ENCODE results near the gene OR5A2. TPM values are rescaled to one million over a fixed set of nuclear protein-coding genes. Genes with fewer than 3 reads are reported as not detected.
"Not testable (repeated sequence)": the region's sequence is repeated elsewhere in the genome, so short reads cannot be mapped to it uniquely, and the experiment has no call there.

Gene OR5A2
- total RNA-seq, 1 donor from 2014 or later, result not detected

GRCh38 chr11:59394186-59394585, 32.0 kb downstream of the OR5A2 start:
- Histone ChIP-seq H3K9me3 (no peaks in the 10 kb centered on the region), H3K36me3 (no peaks in the 10 kb centered on the region), H3K27me3 (ENCODE audit: low read depth) (no peaks in the 10 kb centered on the region), H3K4me1 (no peaks in the 10 kb centered on the region), H3K4me3 (no peak overlapping the region), H3K27ac (no peak overlapping the region)
- no peak for ATAC-seq
- intact Hi-C loops (cut with DNase I), result no loop called here
- DNase-seq, result no peak
- no peak for TF ChIP-seq CTCF (IDR thresholded peaks at IDR 0.05)

GRCh38 chr11:59380263-59381059, 45.8 kb downstream of the OR5A2 start:
- no peaks in the 10 kb centered on the region for H3K9me3 ChIP-seq
- no peak overlapping the region for H3K27ac ChIP-seq
- intact Hi-C loops (cut with DNase I), result no loop called here
- no peaks in the 10 kb centered on the region for H3K4me1 ChIP-seq
- TF ChIP-seq CTCF (IDR thresholded peaks at IDR 0.05), result no peak
- H3K4me3 ChIP-seq, result no peak overlapping the region
- no peaks in the 10 kb centered on the region for H3K27me3 ChIP-seq (ENCODE audit: low read depth)
- no peaks in the 10 kb centered on the region for H3K36me3 ChIP-seq
- ATAC-seq, result no peak
- no peak for DNase-seq

GRCh38 chr11:59372324-59372723, 53.9 kb downstream of the OR5A2 start:
- H3K36me3 ChIP-seq; ATAC-seq; H3K27ac ChIP-seq; H3K4me1 ChIP-seq; DNase-seq; intact Hi-C loops (cut with DNase I); H3K9me3 ChIP-seq; H3K4me3 ChIP-seq; H3K27me3 ChIP-seq (ENCODE audit: low read depth): not testable (repeated sequence)

DNA sequence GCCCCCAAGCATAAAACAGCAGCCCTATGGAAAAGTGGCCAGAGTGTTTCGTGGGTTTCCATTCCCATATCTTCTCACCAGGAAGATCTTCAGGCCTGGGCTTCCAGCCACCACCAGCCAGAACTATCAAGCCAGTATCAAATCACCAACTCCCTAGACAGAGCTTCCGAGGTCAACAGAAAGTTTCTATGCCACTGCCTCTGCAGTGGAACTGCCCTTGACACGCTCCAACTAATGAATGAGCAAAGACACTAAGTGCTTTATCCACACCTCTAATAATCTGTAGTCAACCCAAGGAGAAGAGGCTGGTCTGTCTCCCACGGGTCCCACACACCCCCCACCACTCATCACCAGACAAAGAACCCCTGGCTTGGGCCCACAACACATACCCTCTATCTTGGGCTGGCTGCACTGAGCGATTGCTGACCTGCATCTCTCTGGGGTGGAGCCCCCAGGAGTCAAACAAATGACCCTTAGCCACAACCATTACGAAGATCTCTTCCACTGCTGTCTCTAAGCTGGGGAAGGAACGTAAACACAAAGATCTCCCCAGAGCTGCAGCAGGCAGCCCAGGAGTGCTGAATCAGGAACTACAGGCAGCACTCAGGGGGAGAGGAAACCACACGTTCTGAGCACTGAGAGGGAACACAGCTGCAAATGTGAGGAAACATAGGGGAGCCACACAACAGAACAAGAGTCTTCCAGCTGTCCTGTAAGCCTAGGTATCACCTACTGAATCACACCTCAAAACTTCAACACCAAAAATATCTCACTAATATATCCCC, 57.8 kb downstream of the OR5A2 start:
- no peak for DNase-seq

More for the DNA sequence above, 57.8 kb downstream of the OR5A2 start:
- no peaks in the 10 kb centered on the region for H3K36me3 ChIP-seq
- TF ChIP-seq CTCF (IDR thresholded peaks at IDR 0.05), result no peak
- H3K4me1 ChIP-seq, result no peaks in the 10 kb centered on the region
- H3K9me3 ChIP-seq, result peaks cover 9% of the 10 kb centered on the region
- H3K27ac ChIP-seq, result no peak overlapping the region
- H3K27me3 ChIP-seq (ENCODE audit: low read depth), result no peaks in the 10 kb centered on the region
- no peak for ATAC-seq
- H3K4me3 ChIP-seq, result no peak overlapping the region
- intact Hi-C loops (cut with DNase I), result no loop called here

Other genes starting within 250 kb of the OR5A2 start
- gene MPEG1, start 213.5 kb downstream of the OR5A2 start, total RNA-seq, result 48.9 TPM
- not detected for gene OR5AN1, start 67.5 kb downstream of the OR5A2 start, total RNA-seq
- not detected for gene OR5A1, start 10.1 kb upstream of the OR5A2 start, total RNA-seq
- gene OR4D6, start 30.5 kb upstream of the OR5A2 start, total RNA-seq, result not detected
- not detected for gene OR4D10, start 46.9 kb upstream of the OR5A2 start, total RNA-seq
- not detected for gene OR4D11, start 77.2 kb upstream of the OR5A2 start, total RNA-seq
- not detected for gene OR4D9, start 85.1 kb upstream of the OR5A2 start, total RNA-seq
- gene OSBP, start 189.4 kb upstream of the OR5A2 start, total RNA-seq, result 37.7 TPM
- gene PATL1, start 242.6 kb upstream of the OR5A2 start, total RNA-seq, result 38.2 TPM